Jurkat, Clone E6-1 (cell line): ENCODE data around the gene TMEM183A.
"Not testable (repeated sequence)": the region's sequence is repeated elsewhere in the genome, so short reads cannot be mapped to it uniquely, and the experiment has no call there.

Source experiments
- DNase-seq: peaks from one replicate; pipeline ENCODE4 v3.0.0-alpha.2; 2011; ENCODE audit warnings: low read depth, low spot score
- H3K4me3 ChIP-seq: 2 replicates; pipeline ENCODE4 v1.5.1; 2011; ENCODE audit warnings: mild to moderate bottlenecking, low read length, control low read depth, moderate library complexity

TMEM183A gene

DNA sequence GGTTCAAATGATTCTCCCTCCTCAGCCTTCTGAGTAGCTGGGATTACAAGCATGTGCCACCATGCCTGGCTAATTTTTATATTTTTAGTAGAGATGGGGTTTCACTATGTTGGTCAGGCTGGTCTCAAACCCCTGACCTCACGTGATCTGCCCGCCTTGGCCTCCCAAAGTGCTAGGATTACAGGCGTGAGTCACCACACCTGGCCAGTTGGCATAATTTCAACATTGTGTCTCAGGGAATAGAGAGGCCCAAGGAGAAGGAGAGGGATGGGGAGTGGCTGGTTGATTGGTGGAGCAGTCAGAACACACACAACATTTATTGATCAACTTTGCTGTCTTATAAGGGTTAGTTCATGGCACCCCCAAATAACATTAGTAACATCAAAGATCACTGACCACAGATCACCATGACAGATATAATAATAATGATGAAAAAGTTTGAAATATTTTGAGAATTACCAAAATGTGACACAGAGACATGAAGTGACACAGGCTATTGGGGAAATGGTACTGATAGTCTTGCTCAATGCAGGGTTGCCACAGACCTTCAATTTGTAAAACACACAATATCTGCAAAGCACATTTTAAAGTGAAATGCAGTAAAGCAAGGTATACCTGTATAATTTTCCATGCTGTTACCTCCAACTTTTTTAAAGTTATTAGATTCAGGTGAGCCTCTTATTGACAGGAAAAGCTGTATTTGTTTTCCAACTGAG is 24.3 kb upstream of the TMEM183A start:
- no peak overlapping the region for H3K4me3 ChIP-seq
- DNase-seq, result no peak

DNA sequence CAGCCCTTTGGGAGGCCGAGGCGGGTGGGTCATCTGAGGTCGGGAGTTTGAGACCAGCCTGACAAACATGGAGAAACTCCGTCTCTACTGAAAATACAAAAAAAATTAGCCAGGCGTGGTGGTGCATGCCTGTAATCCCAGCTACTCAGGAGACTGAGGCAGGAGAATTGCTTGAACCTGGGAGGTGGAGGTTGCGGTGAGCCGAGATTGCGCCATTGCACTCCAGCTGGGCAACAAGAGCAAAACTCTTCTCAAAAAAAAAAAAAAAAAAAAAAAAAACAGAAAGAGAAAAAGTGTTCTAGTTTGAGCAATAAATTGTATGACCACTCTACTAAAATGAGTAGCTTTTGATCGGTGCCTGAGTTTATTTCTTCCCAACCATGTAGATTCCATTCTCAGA is 21.1 kb upstream of the TMEM183A start:
- H3K4me3 ChIP-seq, DNase-seq: not testable (repeated sequence)

DNA sequence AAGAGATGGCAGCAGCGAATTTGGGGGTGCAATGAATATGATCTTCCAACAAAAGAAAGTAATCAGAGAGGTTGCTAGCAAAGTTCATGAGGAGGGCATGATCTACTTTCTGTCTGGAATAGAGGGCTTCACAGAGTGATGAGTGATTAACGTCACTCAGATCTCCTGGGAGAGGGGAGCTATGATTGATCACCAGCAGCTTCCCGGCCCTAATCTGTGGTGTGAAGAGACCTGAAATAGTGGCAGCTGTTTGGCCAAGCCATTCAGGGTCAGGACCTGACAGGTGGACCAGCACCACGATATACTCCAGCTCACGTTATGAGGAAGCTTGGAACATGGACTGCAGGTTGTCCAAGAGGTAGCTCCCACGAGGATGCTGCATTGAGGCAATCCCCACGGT is 19.9 kb upstream of the TMEM183A start:
- no peak for DNase-seq
- H3K4me3 ChIP-seq, result no peak overlapping the region

DNA sequence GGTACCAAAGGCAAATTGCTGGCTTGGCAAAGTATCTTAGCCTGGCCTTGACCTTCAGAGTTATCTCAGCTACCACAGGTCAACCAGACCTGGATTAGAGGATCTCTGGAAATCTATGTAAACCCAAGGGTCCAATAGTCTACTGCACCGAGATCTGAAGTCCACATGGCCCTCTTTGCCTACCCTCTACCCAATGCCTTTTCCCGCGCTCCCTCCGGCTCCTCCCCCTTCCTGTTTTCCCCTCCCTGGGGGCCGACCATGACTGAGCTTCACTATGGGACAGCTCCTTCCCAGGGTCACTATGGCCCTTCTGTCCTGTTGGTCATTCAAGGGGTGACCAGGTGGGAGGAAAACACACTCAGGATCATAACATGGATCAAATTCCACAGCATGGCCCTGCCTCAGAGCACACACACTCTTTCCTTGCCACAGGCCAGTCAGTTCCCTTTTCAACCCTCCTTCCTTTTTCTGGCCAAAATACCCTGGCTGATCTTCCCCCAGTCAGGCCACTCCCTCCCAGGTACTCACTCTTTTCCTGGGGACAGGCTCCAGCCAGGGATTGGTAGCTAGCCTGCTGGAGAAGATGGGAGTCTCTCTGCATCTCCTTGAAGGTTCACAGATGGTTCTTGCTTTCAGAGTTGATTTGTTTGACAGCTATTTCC is 19.1 kb upstream of the TMEM183A start:
- H3K4me3 ChIP-seq, result no peak overlapping the region
- DNase-seq, result no peak

DNA sequence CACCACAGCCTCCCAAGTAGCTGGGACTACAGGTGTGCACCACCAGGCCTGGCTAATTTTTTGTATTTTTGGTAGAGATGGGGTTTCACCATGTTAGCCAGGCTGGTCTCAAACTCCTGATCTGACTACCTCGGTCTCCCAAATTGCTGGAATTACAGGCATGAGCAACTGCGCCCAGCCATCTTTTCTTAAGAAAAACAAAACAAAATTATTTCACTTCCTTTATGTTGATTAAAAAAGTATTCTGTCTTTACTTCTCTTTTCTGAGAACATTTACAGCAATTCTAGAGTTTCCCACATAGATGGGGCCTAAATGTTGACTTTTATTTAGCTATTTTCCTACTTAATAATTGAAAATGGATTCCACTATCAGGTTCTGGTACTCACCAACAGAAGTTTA is 17.3 kb upstream of the TMEM183A start:
- no peak overlapping the region for H3K4me3 ChIP-seq
- no peak for DNase-seq

DNA sequence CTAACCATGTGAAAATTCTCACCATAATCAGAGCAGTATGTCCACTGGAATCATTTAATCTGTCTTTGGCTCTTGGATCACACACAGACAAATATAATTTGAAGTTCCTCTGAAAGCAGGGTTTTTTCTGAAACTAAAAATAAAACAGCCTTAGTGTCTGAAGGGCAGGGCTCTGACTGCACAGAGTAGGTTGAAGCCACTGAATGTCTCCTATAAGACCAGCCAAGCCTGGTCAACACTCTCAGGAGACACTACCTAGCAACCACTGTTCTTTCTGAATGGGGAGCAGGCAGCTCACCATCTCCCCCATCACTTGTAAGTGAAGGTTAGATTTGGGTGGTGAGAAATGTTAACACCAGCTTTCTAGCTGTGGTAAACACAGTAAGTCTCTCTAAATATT is 16.1 kb upstream of the TMEM183A start:
- H3K4me3 ChIP-seq, result no peak overlapping the region
- no peak for DNase-seq

DNA sequence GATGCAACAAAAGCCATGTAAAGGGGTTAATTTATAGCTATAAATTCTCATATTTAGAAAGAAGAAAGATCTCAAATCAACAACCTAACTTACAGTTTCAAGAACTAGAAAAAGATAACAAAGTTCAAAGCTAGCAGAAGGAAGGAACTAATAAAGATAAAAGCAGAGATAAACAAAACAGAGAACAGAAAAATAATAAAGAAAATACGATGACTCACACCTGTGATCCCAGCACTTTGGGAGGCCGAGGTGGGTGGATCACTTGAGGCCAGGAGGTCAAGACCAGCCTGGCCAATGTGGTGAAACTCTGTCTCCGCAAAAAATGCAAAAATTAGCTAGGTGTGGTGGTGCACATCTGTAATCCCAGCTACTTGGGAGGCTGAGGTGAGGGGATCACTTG is 12.4 kb upstream of the TMEM183A start:
- no peak overlapping the region for H3K4me3 ChIP-seq
- no peak for DNase-seq

DNA sequence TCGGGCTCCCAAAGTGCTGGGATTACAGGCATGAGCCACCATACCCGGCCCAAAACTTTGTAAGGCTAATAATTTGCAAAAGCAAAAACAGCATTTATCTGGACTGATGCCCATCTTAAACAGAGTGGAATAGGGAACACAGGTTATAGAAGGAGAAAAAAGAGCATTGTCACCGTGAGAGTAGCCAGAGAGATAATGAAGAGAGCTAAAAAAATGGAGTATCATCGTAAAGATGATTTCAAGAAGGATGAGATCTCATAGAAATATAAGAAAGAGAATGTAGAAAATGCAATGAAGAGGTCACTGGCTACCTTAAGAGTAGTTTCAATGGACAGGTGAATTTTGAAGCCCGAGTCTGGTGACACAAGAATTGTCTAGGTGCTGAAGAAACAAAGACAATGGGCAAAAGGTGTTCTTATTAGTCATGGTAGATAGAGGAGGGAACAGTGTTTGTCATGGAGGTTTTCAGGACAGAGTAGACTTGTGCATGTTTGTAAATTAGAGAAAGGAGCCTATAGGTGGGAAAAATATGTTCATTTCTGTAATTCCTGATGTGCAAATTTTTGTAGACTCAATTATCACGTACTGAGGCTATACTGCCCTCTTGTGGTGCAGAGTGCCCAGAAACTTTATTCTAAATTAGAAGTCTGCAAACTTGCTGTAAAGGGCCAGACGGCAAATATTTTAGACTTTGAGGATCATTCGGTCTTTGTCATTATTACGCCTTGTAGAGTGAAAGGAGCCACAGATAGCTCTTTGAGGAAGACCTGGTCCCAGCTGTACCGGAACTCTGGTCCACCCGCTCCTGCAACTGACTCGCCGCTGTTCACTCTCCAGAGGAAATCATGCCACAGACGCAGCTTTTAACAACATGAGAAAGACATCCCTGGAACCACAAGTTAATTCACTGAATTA is 8.1 kb upstream of the TMEM183A start:
- peak; percentile 65 for DNase-seq
- H3K4me3 ChIP-seq, result peak overlapping the region; percentile 33

DNA sequence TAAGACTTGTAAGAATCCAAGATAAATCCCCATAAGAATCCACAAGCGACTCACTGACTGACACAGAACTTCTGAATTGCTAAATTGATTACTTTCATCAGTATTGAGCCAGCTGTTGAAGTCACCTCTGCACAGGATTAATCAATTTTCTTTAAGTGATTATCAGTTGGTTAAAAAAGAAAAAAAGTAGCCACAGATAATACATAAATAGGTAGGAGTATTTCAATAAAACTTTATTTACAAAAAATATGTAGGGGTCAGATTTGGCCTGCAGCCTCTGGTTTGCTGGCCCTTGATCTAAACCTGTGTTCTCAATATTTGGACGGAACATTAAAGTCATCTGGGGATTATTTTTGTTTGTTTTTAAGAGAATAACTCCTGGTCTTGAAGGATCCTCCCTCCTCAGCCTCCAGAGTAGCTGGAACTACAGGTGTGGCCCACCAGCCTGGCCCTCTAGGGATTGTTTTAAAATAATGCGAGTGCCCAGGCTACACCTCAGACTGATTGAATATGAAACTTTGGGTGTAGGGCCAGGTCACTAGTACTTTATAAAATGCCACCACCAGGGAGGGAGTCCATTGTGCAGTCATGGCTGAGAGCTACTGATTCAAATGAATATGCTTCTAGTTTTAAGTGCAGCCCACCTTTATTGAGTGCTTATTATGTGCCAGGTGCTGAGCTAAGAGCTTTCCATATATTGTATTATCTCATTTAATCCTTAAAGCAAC is 6.8 kb upstream of the TMEM183A start:
- DNase-seq, result no peak
- no peak overlapping the region for H3K4me3 ChIP-seq

DNA sequence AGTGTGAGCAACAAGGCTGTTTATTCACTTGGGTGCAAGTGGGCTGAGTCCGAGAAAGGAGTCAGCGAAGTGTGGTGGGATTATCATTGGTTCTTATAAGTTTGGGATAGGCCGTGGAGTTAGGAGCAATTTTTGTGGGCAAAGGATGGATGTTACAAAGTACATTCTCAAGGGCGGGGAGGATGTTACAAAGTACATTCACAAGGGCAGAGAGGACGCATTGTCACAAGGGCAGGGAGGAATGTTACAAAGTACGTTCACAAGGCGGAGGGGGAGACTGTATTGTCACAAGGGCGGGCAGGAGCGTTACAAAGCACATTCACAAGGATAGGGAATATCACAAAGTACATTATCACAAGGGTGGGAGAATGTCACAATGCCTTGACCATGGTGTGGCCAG is 5.2 kb upstream of the TMEM183A start:
- DNase-seq, result no peak
- no peak overlapping the region for H3K4me3 ChIP-seq

DNA sequence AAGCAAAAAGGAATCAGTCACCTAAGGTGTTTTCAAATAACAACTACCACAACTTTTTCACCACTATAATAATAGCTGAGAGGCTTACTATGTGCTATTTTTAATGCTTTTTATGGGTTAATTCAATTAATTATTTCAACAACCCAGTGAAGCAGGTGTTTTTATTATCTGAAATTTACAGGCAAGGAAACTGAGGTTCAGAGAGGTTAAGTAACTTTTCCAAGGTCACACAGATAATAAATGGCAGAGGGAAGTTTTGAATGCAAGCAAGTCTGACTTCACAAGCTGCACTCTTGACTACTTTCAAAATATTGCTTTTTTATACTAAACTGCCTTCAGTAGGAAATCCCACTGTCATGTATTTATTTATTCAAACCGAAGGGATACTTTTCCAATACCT is 4.2 kb upstream of the TMEM183A start:
- no peak overlapping the region for H3K4me3 ChIP-seq
- DNase-seq, result no peak

DNA sequence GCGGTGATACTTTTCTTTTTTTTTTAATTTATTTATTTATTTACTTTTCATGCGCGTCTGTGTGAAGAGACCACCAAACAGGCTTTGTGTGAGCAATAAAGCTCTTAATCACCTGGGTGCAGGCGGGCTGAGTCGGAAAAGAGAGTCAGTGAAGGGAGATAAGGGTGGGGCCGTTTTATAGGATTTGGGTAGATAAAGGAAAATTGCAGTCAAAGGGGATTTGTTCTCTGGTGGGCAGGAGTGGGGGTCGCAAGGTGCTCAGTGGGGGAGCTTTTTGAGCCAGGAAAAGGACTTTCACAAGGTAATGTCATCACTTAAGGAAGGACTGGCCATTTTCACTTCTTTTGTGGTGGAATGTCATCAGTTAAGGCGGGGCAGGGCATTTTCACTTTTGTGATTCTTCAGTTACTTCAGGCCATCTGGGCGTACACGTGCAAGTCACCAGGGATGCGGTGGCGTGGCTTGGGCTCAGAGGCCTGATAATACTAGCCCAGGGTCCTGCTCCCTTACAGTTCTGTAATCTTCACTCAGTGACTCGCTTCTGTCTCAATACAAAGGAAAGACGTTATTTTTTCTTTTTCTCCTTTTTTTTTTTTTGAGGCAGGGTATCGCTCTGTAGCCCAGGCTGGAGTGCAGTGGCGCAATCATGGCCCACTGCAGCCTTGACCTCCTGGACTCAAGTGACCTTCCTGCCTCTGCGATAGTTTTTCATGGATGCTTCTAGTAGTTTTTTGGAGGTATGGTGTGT is 1.6 kb upstream of the TMEM183A start:
- not testable (repeated sequence) for DNase-seq, H3K4me3 ChIP-seq

DNA sequence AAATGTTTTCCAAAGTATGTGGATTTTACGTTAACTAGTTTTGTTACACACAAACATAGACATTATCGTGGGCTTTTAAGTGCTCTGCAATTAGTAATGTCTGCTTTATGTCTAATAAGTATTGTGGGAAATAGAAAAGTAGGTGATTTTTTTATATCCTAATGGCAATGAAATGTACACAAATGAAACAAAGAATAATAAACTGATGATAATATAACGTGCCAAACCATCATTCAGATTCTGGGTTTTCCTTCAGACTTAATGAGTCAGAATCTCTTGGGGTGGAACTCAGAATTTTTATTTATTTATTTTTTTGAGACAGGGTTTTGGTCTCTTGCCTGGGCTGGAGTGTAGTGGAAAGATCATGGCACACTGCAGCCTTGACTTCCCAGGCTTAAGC is 2.0 kb downstream of the TMEM183A start:
- H3K4me3 ChIP-seq, result no peak overlapping the region
- DNase-seq, result no peak

DNA sequence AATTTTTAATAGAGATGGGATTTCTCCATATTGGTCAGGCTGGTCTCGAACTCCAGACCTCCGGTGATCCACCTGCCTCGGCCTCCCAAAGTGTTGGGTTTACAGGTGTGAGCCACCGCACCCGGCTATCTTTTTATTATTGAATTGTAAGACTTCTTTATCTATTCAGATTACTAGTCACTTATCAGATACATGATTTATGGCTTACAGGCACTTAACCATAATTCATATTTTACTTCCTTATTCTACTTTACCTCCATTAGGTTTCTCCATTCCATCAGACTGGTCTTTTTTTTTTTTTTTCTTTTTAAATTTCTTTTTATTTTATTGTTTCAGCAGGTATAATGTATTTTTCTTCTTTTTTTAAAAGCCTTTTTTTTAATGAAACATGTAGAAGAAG is 4.4 kb downstream of the TMEM183A start:
- no peak for DNase-seq
- no peak overlapping the region for H3K4me3 ChIP-seq

DNA sequence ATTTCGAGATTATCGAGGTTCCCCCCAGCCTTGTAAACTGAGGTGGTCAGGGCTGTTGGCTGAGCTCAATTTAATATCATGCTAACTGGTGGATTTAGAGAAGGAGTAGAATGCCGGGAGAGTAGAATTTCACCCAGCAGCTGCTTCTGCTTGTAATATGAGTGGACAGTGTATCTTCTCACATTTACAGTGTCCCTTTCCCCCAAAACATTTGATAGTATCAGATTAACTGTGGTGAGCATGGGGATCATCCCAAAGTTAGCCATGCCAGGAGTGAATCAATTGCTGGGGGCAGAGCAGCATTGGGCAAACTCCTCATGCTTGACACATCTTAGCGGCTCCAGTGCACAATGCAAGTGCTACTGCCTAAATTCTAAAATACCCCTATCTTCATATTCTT is 9.9 kb downstream of the TMEM183A start:
- DNase-seq, result no peak
- H3K4me3 ChIP-seq, result no peak overlapping the region

DNA sequence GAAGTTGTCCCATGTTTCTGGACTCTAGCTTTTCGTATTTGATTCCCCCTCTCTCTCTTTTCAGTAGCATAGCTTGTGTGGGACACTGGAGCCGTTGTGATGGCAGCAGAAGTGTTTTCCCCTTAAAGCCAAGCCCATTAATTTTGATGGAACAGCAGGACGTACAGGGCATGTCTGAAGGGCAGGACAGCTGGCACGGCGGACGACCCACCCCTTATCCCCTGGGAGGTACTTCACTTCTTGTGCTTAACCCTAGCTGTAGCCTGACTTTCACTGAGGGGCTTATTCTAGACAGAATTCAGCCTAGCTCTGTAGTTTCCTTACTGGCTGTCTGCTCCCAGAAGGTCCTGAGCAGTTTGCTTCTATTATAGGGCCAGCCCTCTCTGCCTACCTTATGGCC is 10.5 kb downstream of the TMEM183A start:
- H3K4me3 ChIP-seq, result no peak overlapping the region
- no peak for DNase-seq

DNA sequence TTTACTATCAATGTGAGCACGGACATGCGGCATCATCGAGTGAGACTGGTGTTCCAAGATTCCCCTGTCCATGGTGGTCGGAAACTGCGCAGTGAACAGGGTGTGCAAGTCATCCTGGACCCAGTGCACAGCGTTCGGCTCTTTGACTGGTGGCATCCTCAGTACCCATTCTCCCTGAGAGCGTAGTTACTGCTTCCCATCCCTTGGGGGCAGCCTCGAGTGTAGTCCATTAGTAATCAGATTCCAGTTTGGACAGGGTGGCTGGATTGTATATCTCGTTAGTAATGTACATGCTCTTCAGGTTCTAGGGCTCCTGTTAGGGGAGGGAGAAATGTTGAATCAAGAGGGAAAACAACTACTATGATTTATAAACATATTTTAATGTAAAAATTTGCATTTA is 15.7 kb downstream of the TMEM183A start:
- H3K4me3 ChIP-seq, result not testable (repeated sequence)

DNA sequence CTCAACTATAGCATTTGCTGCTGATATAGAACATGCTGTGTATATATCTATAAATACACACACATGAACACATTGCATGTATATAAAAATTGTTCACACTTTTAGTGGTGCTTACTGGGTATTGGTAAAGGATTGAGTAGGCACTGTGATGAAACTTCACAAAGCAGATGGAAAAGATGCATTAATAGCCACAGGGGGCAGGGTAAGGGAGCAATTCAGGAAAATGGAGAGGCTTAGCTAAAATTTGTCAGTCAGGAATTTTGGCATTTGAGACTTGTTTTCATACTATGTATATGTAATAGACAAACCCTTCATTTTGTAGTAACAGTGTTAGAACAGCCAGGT is 18.5 kb downstream of the TMEM183A start:
- no peak overlapping the region for H3K4me3 ChIP-seq
- no peak for DNase-seq

More for the DNA sequence above, 15.7 kb downstream of the TMEM183A start:
- DNase-seq, result not testable (repeated sequence)
